ENCODE results near the gene MYH7B. TPM values are rescaled to one million over a fixed set of nuclear protein-coding genes. Genes with fewer than 3 reads are reported as not detected.

The MYH7B gene
- total RNA-seq, 1 experiment from 2014 or later: not detected

- DNase-seq (ENCODE audit: low read depth): no peak
These were observed 10.2 kb upstream of the MYH7B start for GRCh38 chr20:34945315-34946077.

DNA sequence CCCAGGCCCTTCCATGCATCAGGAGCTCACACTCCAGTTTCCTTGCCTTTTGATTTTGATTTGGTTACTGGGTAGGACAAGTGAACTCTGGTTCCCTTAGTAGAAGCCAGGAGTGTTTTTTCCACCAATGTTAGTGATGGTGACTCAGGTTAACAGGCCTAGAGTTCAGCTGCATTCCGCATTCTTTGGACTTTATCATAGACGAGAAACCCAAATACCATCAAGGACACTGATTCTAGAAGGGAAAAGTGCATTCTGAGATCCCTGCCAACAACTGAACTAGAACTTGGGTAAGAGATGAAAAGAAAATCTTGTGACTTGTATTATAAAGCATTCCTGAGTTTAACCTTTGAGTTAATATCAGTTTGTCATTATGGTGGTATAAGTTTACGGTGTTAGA, 9.0 kb upstream of the MYH7B start:
- DNase-seq (ENCODE audit: low read depth): no peak

- DNase-seq (ENCODE audit: low read depth): no peak
These were observed 8.3 kb upstream of the MYH7B start for GRCh38 chr20:34947336-34947735.

DNA sequence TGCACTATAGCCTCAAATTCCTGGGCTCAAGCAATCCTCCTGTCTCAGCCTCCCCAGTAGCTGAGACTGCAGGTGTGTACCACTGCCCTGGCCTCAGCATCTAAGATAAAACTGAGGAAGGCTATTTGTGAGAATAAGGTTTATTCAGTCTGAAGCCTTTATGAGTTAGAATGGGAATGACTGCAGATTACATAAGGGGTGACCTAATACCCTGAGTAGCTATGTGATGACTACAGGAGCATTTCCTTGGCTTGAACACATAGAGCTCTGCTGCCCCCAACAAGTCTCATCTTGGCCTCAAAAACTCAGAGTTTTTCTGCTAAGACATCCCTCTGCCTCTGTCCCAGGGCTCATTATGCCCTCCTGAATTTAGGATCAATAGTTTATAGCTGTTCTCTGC, 7.6 kb upstream of the MYH7B start:
- DNase-seq (ENCODE audit: low read depth): peak; percentile 34

- DNase-seq (ENCODE audit: low read depth): no peak
These were observed 6.5 kb upstream of the MYH7B start for GRCh38 chr20:34949120-34949519.

- DNase-seq (ENCODE audit: low read depth): no peak
These were observed 4.4 kb upstream of the MYH7B start for GRCh38 chr20:34951252-34951651.

GRCh38 chr20:34951652-34952051, 4.0 kb upstream of the MYH7B start:
- DNase-seq (ENCODE audit: low read depth): no peak

GRCh38 chr20:34952671-34953070, 3.0 kb upstream of the MYH7B start:
- no peak for DNase-seq (ENCODE audit: low read depth)

- DNase-seq (ENCODE audit: low read depth): no peak
These were observed 1.7 kb upstream of the MYH7B start for GRCh38 chr20:34953960-34954359.

GRCh38 chr20:34954904-34955230, 801 bp upstream of the MYH7B start:
- DNase-seq (ENCODE audit: low read depth): peak; percentile 69

DNA sequence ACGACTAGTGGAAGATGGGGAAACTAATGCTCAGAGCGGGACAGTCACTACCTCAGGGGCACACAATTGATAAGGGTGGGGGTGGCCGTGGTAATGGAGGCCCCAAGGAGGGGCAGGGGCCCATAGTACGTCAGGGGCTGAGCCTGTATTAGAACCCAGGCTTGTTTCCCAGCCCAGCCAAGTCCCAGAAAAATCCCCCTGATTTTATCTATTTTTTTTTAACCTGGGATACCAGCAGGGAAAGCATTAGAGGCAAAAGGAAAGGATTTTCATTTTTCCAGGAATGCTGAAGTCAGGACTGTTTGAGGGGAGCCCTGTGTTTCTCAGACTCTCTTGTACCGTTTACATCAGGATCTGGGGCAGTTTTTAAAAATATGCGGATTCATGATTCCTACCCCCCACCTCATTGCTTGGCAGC, 382 bp downstream of the MYH7B start:
- no peak for DNase-seq (ENCODE audit: low read depth)

DNA sequence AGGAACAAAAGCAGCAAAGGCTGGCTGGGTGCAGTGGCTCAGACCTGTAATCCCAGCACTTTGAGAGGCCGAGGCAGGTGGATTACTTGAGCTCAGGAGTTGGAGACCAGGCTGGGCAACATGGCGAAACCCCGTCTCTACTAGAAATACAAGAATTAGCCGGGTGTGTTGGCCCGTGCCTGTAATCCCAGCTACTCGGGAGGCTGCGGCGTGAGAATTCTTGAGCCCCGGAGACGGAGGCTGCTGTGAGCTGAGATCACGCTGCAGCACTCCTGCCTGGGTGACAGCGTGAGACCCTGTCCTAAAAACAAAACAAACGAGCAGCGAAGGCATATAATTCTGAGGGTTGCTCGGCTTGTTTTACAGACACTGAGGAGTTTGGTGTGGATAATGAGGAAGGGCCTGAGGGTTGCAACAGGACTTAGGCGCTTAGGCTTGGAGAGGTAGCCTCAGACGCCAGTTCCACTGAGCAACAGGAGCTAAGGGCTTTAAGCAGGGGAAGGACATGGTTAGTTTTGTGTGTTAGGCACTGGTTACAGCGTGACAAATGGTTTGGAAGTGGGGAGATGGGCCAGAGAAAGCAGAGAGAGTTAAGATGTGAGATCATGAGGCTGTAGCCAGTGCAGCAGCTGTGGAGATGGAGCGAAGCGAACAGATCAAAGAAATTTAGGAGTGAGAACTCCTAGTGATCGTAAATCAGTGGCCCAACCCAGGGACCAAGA, 1.2 kb downstream of the MYH7B start:
- DNase-seq (ENCODE audit: low read depth): no peak

- DNase-seq (ENCODE audit: low read depth): no peak
These were observed 8.8 kb downstream of the MYH7B start for GRCh38 chr20:34964486-34964885.

GRCh38 chr20:34965051-34965450, 9.4 kb downstream of the MYH7B start:
- no peak for DNase-seq (ENCODE audit: low read depth)

- no peak for DNase-seq (ENCODE audit: low read depth)
These were observed 11.8 kb downstream of the MYH7B start for GRCh38 chr20:34967421-34967820.

DNA sequence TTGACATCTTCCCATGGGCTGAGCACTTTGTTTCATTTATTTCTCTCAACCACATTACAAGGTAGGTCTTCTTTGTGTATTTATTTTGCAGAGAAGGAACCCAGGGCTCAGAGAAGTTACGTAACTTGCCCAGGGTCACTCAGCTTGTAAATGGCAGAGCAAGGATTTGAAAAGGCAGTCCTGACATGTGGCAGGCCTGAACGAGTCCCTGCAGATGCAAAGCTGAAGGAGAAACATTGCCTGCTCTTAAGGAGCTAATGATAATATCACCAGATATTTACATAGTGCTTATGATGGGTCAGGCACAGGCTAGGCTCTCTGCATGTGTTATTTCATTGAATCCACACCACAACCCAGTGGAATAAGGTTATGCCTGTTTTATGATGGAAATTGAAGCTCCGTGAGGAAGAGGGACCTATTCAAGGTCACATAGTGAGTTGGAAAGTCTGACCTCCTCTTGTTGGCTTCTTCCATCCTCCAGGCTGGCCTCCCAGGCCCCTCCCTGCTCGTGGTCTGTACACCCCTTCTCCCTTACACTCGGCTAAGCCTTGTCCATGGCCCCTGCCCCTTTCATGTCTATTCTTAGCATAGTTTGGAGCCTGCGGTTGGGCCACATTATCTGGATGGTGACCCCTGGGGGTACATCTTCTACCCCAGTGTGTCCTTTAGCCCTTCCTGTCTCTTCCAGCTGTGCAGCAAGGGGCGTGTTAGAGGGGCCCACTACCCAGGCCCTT, 12.5 kb downstream of the MYH7B start:
- no peak for DNase-seq (ENCODE audit: low read depth)

DNA sequence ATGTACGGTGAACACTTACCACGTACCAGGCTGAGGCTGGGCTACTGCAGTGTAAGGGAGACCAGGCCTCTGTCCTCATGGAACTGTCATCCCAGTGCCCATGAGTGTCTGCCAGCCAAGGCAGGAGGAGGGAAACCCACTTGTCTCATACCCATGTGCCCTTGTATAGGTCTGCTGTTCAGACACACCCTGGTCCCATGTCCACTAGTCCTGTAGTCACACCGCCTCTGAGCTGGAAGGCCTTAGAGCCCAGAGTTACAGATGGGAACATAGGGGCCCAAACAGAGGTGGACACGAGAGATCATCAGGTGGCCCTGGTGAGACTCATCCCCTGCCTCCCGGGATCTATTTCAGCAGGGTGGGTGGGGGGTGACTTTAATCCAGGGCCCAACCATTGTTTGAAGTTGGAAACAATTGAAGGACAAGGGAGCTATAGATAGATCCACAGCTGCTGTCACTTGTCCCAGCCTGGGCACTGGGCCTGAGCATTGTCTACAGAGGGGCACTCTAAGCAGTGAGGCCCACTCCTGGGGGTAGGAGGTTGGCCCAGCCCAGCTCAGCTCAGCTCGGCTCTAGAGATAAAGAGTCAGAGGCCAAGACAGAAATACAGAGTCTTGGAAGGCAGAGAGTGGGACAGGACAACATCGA, 14.6 kb downstream of the MYH7B start:
- DNase-seq (ENCODE audit: low read depth): no peak

- no peak for DNase-seq (ENCODE audit: low read depth)
These were observed 15.3 kb downstream of the MYH7B start for GRCh38 chr20:34970846-34971560.

GRCh38 chr20:34971561-34972235, 16.0 kb downstream of the MYH7B start:
- no peak for DNase-seq (ENCODE audit: low read depth)

GRCh38 chr20:34974246-34974645, 18.6 kb downstream of the MYH7B start:
- no peak for DNase-seq (ENCODE audit: low read depth)

DNA sequence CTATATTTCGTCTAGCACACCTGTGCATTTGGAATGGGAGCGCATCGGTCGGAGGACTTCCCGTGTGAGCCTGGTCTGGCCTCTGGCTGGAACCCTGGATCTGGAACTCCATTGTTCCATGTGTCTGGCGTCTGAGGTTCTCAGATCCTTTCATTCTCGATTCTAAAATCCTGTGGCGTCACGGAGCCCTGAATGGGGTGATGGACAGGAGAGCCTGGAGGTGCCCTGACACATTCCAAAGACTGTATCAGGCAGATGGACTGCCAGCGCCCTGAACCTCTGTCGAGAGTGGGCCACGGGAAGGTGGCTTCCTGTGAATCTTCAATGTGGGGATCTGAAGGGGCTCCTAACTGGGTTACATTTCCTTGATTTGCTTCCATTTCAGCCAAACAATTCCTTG, 20.6 kb downstream of the MYH7B start:
- no peak for DNase-seq (ENCODE audit: low read depth)
